ENCODE results near the gene TNIK. TPM values are rescaled to one million over a fixed set of nuclear protein-coding genes. Genes with fewer than 3 reads are reported as not detected.

Gene TNIK
- total RNA-seq, 3 donors from 2014 or later: 7.4 to 17.6 (median 10.2) TPM

GRCh38 chr3:171227359-171227758 is 232.8 kb downstream of the TNIK start:
- TF ChIP-seq POLR2A (IDR thresholded peaks at IDR 0.05) (no peak), CTCF (IDR thresholded peaks at IDR 0.05) (no peak), POLR2AphosphoS5 (IDR thresholded peaks at IDR 0.05) (no peak)
- no peaks in the 10 kb centered on the region for H3K9me3 ChIP-seq
- H3K27ac ChIP-seq: no peak overlapping the region
- H3K36me3 ChIP-seq: no peaks in the 10 kb centered on the region
- no peaks in the 10 kb centered on the region for H3K27me3 ChIP-seq
- intact Hi-C loops (cut with DNase I; ENCODE audit: low total_unique reads): no loop called here
- H3K4me3 ChIP-seq: no peak overlapping the region
- peaks cover 0 to 4% of the 10 kb centered on the region in 2 donors for H3K4me1 ChIP-seq
- no peak for DNase-seq (ENCODE audit: low spot score in 2 of 2)

GRCh38 chr3:171226794-171227193 is 233.4 kb downstream of the TNIK start:
- H3K4me1 ChIP-seq: peaks cover 0 to 4% of the 10 kb centered on the region in 2 donors
- no peak overlapping the region for H3K4me3 ChIP-seq
- TF ChIP-seq POLR2A (IDR thresholded peaks at IDR 0.05) (no peak), POLR2AphosphoS5 (IDR thresholded peaks at IDR 0.05) (no peak)
- H3K27me3 ChIP-seq: no peaks in the 10 kb centered on the region
- intact Hi-C loops (cut with DNase I; ENCODE audit: low total_unique reads): no loop called here
- no peaks in the 10 kb centered on the region for H3K9me3 ChIP-seq
- no peak for DNase-seq (ENCODE audit: low spot score in 2 of 2)
- no peak overlapping the region for H3K27ac ChIP-seq
- no peaks in the 10 kb centered on the region for H3K36me3 ChIP-seq

GRCh38 chr3:171225708-171226107 is 234.5 kb downstream of the TNIK start:
- no peak overlapping the region for H3K4me3 ChIP-seq
- H3K9me3 ChIP-seq: no peaks in the 10 kb centered on the region
- no peak for TF ChIP-seq CTCF (IDR thresholded peaks at IDR 0.05)
- no peak for TF ChIP-seq POLR2AphosphoS5 (IDR thresholded peaks at IDR 0.05)
- TF ChIP-seq POLR2A (IDR thresholded peaks at IDR 0.05): no peak
- DNase-seq (ENCODE audit: low spot score in 2 of 2): no peak
- peak overlapping the region in 1 of 2 donors; percentile 26 for H3K27ac ChIP-seq
- intact Hi-C loops (cut with DNase I; ENCODE audit: low total_unique reads): no loop called here
- H3K36me3 ChIP-seq: no peaks in the 10 kb centered on the region
- no peaks in the 10 kb centered on the region for H3K27me3 ChIP-seq
- H3K4me1 ChIP-seq: peaks cover 0 to under 1% of the 10 kb centered on the region in 2 donors

- Histone ChIP-seq H3K27me3 (no peaks in the 10 kb centered on the region), H3K4me1 (no peaks in the 10 kb centered on the region), H3K9me3 (no peaks in the 10 kb centered on the region), H3K36me3 (no peaks in the 10 kb centered on the region), H3K4me3 (no peak overlapping the region), H3K27ac (peak overlapping the region in 1 of 2 donors; percentile 3)
- TF ChIP-seq POLR2A (IDR thresholded peaks at IDR 0.05): no peak
- TF ChIP-seq POLR2AphosphoS5 (IDR thresholded peaks at IDR 0.05): no peak
- no peak for TF ChIP-seq CTCF (IDR thresholded peaks at IDR 0.05)
- no peak for DNase-seq (ENCODE audit: low spot score in 2 of 2)
- intact Hi-C loops (cut with DNase I; ENCODE audit: low total_unique reads): no loop called here
These were observed 235.0 kb downstream of the TNIK start for GRCh38 chr3:171225165-171225564.

- intact Hi-C loops (cut with DNase I; ENCODE audit: low total_unique reads): no loop called here
- Histone ChIP-seq H3K27me3 (no peaks in the 10 kb centered on the region), H3K9me3 (no peaks in the 10 kb centered on the region), H3K27ac (no peak overlapping the region), H3K4me3 (no peak overlapping the region), H3K36me3 (no peaks in the 10 kb centered on the region), H3K4me1 (no peaks in the 10 kb centered on the region)
- no peak for TF ChIP-seq POLR2A (IDR thresholded peaks at IDR 0.05)
- TF ChIP-seq CTCF (IDR thresholded peaks at IDR 0.05): no peak
- TF ChIP-seq POLR2AphosphoS5 (IDR thresholded peaks at IDR 0.05): no peak
- DNase-seq (ENCODE audit: low spot score in 2 of 2): no peak
These were observed 236.8 kb downstream of the TNIK start for GRCh38 chr3:171223396-171223795.

- DNase-seq (ENCODE audit: low spot score in 2 of 2): no peak
These were observed 237.2 kb downstream of the TNIK start for GRCh38 chr3:171222995-171223394.

More at GRCh38 chr3:171222995-171223394, 237.2 kb downstream of the TNIK start:
- H3K4me1 ChIP-seq: no peaks in the 10 kb centered on the region
- H3K27me3 ChIP-seq: no peaks in the 10 kb centered on the region
- TF ChIP-seq CTCF (IDR thresholded peaks at IDR 0.05) (no peak), POLR2A (IDR thresholded peaks at IDR 0.05) (no peak), POLR2AphosphoS5 (IDR thresholded peaks at IDR 0.05) (no peak)
- no peaks in the 10 kb centered on the region for H3K9me3 ChIP-seq
- no peak overlapping the region for H3K4me3 ChIP-seq
- intact Hi-C loops (cut with DNase I; ENCODE audit: low total_unique reads): no loop called here
- H3K36me3 ChIP-seq: no peaks in the 10 kb centered on the region
- H3K27ac ChIP-seq: no peak overlapping the region

All from breast epithelium (tissue), 4 donors.